ENCODE measurements around the gene DACH1. TPM values are rescaled to one million over a fixed set of nuclear protein-coding genes. Genes with fewer than 3 reads are reported as not detected.

Gene DACH1
- total and polyA plus RNA-seq, 2 of the 13 experiments (the other 11 are each of a cell fraction or from before 2014, with no cell fraction given) = not detected

DNA sequence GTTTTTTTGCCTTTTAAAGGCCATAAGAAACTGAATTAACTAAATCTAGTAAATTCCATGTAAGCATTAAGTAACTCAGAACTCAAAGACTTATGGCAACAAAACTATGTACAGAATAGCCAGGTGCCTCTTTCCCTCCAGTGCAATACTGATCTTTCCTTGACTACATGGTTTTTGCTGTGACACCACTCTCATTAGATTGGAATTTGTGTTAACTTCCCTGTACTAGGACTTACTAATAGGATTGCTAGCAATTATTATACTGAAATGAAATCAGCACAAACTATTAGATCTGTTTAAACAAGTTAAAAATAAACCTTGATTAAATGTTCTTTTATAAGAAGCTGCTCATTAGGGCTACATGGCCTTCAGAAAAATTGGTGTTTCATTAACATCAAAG lies 96.3 kb downstream of the DACH1 start:
- no peak for FAIRE-seq

More for the DNA sequence above, 96.3 kb downstream of the DACH1 start:
- H3K4me1 ChIP-seq (ENCODE audit: insufficient read depth, low read length) = no peaks in the 10 kb centered on the region
- no peaks in the 10 kb centered on the region for H3K27me3 ChIP-seq (ENCODE audit: control insufficient read depth in 1 of 2, insufficient read depth in 2 of 2, low read length in 2 of 2)
- H3K79me2 ChIP-seq (ENCODE audit: insufficient read depth, low read length) = no peaks in the 10 kb centered on the region
- H4K20me1 ChIP-seq (ENCODE audit: insufficient read depth, low read length) = no peaks in the 10 kb centered on the region
- H2AFZ ChIP-seq (ENCODE audit: low read length) = no peak overlapping the region
- no peak for DNase-seq (ENCODE audit: low spot score)
- ChIA-PET POLR2A (no interaction called here), CTCF (ENCODE audit: low intra/inter-chr PET ratio, low total read pairs) (no interaction called here)
- H3K4me3 ChIP-seq (replicated peaks in 1 of 3; ENCODE audit: insufficient read depth in 1 of 3, low read depth in 2 of 3, low read length in 3 of 3) = no peak overlapping the region
- ATAC-seq = no peak
- no peak overlapping the region for H3K4me2 ChIP-seq (ENCODE audit: low read depth, low read length)
- no peak overlapping the region for H3K9ac ChIP-seq (ENCODE audit: insufficient read depth, low read depth, low read length)
- TF ChIP-seq SRSF4 (IDR thresholded peaks at IDR 0.05; ENCODE audit: low read depth, low read length, poor library complexity, severe bottlenecking) (no peak), GABPB1 (CRISPR knock-in tag; IDR thresholded peaks at IDR 0.05) (no peak), ZNF331 (CRISPR knock-in tag; IDR thresholded peaks at IDR 0.05) (no peak), ZNF546 (CRISPR knock-in tag; conservative IDR thresholded peaks at IDR 0.05) (no peak), ZNF382 (CRISPR knock-in tag; IDR thresholded peaks at IDR 0.05; ENCODE audit: borderline replicate concordance) (no peak), ZNF256 (CRISPR knock-in tag; conservative IDR thresholded peaks at IDR 0.05) (no peak)
- TF ChIP-seq, protein P1, sequence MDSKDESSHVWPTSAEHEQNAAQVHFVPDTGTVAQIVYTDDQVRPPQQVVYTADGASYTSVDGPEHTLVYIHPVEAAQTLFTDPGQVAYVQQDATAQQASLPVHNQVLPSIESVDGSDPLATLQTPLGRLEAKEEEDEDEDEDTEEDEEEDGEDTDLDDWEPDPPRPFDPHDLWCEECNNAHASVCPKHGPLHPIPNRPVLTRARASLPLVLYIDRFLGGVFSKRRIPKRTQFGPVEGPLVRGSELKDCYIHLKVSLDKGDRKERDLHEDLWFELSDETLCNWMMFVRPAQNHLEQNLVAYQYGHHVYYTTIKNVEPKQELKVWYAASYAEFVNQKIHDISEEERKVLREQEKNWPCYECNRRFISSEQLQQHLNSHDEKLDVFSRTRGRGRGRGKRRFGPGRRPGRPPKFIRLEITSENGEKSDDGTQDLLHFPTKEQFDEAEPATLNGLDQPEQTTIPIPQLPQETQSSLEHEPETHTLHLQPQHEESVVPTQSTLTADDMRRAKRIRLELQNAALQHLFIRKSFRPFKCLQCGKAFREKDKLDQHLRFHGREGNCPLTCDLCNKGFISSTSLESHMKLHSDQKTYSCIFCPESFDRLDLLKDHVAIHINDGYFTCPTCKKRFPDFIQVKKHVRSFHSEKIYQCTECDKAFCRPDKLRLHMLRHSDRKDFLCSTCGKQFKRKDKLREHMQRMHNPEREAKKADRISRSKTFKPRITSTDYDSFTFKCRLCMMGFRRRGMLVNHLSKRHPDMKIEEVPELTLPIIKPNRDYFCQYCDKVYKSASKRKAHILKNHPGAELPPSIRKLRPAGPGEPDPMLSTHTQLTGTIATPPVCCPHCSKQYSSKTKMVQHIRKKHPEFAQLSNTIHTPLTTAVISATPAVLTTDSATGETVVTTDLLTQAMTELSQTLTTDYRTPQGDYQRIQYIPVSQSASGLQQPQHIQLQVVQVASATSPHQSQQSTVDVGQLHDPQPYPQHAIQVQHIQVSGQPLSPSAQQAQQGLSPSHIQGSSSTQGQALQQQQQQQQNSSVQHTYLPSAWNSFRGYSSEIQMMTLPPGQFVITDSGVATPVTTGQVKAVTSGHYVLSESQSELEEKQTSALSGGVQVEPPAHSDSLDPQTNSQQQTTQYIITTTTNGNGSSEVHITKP (CRISPR knock-in tag; IDR thresholded peaks at IDR 0.05; ENCODE audit: low read depth) = no peak
- TF ChIP-seq, protein P2, sequence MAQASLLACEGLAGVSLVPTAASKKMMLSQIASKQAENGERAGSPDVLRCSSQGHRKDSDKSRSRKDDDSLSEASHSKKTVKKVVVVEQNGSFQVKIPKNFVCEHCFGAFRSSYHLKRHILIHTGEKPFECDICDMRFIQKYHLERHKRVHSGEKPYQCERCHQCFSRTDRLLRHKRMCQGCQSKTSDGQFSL (CRISPR knock-in tag; IDR thresholded peaks at IDR 0.05) = no peak
- TF ChIP-seq, protein P3, sequence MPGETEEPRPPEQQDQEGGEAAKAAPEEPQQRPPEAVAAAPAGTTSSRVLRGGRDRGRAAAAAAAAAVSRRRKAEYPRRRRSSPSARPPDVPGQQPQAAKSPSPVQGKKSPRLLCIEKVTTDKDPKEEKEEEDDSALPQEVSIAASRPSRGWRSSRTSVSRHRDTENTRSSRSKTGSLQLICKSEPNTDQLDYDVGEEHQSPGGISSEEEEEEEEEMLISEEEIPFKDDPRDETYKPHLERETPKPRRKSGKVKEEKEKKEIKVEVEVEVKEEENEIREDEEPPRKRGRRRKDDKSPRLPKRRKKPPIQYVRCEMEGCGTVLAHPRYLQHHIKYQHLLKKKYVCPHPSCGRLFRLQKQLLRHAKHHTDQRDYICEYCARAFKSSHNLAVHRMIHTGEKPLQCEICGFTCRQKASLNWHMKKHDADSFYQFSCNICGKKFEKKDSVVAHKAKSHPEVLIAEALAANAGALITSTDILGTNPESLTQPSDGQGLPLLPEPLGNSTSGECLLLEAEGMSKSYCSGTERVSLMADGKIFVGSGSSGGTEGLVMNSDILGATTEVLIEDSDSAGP (CRISPR knock-in tag; IDR thresholded peaks at IDR 0.05; ENCODE audit: borderline replicate concordance) = no peak
- TF ChIP-seq, protein P4, sequence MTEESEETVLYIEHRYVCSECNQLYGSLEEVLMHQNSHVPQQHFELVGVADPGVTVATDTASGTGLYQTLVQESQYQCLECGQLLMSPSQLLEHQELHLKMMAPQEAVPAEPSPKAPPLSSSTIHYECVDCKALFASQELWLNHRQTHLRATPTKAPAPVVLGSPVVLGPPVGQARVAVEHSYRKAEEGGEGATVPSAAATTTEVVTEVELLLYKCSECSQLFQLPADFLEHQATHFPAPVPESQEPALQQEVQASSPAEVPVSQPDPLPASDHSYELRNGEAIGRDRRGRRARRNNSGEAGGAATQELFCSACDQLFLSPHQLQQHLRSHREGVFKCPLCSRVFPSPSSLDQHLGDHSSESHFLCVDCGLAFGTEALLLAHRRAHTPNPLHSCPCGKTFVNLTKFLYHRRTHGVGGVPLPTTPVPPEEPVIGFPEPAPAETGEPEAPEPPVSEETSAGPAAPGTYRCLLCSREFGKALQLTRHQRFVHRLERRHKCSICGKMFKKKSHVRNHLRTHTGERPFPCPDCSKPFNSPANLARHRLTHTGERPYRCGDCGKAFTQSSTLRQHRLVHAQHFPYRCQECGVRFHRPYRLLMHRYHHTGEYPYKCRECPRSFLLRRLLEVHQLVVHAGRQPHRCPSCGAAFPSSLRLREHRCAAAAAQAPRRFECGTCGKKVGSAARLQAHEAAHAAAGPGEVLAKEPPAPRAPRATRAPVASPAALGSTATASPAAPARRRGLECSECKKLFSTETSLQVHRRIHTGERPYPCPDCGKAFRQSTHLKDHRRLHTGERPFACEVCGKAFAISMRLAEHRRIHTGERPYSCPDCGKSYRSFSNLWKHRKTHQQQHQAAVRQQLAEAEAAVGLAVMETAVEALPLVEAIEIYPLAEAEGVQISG (CRISPR knock-in tag; IDR thresholded peaks at IDR 0.05) = no peak
- TF ChIP-seq, protein P5, sequence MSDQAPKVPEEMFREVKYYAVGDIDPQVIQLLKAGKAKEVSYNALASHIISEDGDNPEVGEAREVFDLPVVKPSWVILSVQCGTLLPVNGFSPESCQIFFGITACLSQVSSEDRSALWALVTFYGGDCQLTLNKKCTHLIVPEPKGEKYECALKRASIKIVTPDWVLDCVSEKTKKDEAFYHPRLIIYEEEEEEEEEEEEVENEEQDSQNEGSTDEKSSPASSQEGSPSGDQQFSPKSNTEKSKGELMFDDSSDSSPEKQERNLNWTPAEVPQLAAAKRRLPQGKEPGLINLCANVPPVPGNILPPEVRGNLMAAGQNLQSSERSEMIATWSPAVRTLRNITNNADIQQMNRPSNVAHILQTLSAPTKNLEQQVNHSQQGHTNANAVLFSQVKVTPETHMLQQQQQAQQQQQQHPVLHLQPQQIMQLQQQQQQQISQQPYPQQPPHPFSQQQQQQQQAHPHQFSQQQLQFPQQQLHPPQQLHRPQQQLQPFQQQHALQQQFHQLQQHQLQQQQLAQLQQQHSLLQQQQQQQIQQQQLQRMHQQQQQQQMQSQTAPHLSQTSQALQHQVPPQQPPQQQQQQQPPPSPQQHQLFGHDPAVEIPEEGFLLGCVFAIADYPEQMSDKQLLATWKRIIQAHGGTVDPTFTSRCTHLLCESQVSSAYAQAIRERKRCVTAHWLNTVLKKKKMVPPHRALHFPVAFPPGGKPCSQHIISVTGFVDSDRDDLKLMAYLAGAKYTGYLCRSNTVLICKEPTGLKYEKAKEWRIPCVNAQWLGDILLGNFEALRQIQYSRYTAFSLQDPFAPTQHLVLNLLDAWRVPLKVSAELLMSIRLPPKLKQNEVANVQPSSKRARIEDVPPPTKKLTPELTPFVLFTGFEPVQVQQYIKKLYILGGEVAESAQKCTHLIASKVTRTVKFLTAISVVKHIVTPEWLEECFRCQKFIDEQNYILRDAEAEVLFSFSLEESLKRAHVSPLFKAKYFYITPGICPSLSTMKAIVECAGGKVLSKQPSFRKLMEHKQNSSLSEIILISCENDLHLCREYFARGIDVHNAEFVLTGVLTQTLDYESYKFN (CRISPR knock-in tag; conservative IDR thresholded peaks at IDR 0.05) = no peak
- BruUV-seq (replicated peaks) = no TSS peak
- no peaks in the 10 kb centered on the region for H3K9me3 ChIP-seq (ENCODE audit: low read length)
- no peaks in the 10 kb centered on the region for H3K36me3 ChIP-seq (replicated peaks in 1 of 2; ENCODE audit: control insufficient read depth in 1 of 2, insufficient read depth in 2 of 2, low read length in 2 of 2)
- intact Hi-C loops (cut with micrococcal nuclease; ENCODE audit: unreplicated experiment) = no loop called here
- no peak overlapping the region for H3K27ac ChIP-seq (ENCODE audit: extremely low read length, insufficient read depth, low read length)
- in situ Hi-C loops (cut with HindIII; ENCODE audit: extremely low pct_ligation_motif_present, low pct_unique_long_range_greater_than_20kb) = no loop called here

Data from HepG2 (cell line).